BLaER1 treated with 17β-estradiol and CSF1 and Interleukin-3, amounts not matched to agents 10 nM and 100 nM (cell line): ENCODE measurements around the gene RGS3.
"Not testable (repeated sequence)": the region's sequence is repeated elsewhere in the genome, so short reads cannot be mapped to it uniquely, and the experiment has no call there.

Source experiments
- H3K27ac ChIP-seq, 11 experiments: shearing (Covaris generic); formaldehyde crosslinking; 2 replicates each; pipeline ENCODE4 v1.8.1; 2022
- H3K27me3 ChIP-seq, 11 experiments: shearing (Covaris generic); formaldehyde crosslinking; 2 replicates each; pipeline ENCODE4 v1.8.1; 2022
- H3K36me3 ChIP-seq, 11 experiments: shearing (Covaris generic); formaldehyde crosslinking; 2 replicates each; pipeline ENCODE4 v1.8.1; 2022
- H3K4me1 ChIP-seq, 10 experiments: shearing (Covaris generic); formaldehyde crosslinking; 2 replicates each; pipeline ENCODE4 v1.8.1; 2022
- H3K4me2 ChIP-seq, 11 experiments: shearing (Covaris generic); formaldehyde crosslinking; 2 replicates each; pipeline ENCODE4 v1.8.1; 2022
- H3K4me3 ChIP-seq, 10 experiments: shearing (Covaris generic); formaldehyde crosslinking; 2 replicates each; pipeline ENCODE4 v1.8.1; 2022
- H3K9ac ChIP-seq, 11 experiments: shearing (Covaris generic); formaldehyde crosslinking; 2 replicates each; pipeline ENCODE4 v1.8.1; 2022
- H3K9me3 ChIP-seq, 11 experiments: shearing (Covaris generic); formaldehyde crosslinking; replicated peaks in 1 of 11; 2 replicates each; pipeline ENCODE4 v1.8.1; 2022
- H4K20me1 ChIP-seq, 11 experiments: shearing (Covaris generic); formaldehyde crosslinking; 2 replicates each; pipeline ENCODE4 v1.8.1; 2022
- Cebpa-rat ChIP-seq, 11 experiments: shearing (Covaris generic); IDR thresholded peaks; 2 replicates each; pipeline ENCODE4 v1.8.1; 2022

Gene RGS3

GRCh38 chr9:113482341-113482740 lies 18.8 kb downstream of the RGS3 start:
- Histone ChIP-seq H3K27me3 (no peaks in the 10 kb centered on the region), H3K4me1 (peaks cover 8 to 24% (median 14%) of the 10 kb centered on the region in 10 experiments), H3K27ac (no peak overlapping the region), H3K9me3 (no peaks in the 10 kb centered on the region), H3K4me2 (no peak overlapping the region), H3K4me3 (no peak overlapping the region), H3K9ac (no peak overlapping the region), H4K20me1 (no peaks in the 10 kb centered on the region), H3K36me3 (no peaks in the 10 kb centered on the region)
- no peak for TF ChIP-seq Cebpa-rat (IDR thresholded peaks at IDR 0.05)

- Histone ChIP-seq H3K27ac (no peak overlapping the region), H3K4me2 (no peak overlapping the region), H3K4me3 (no peak overlapping the region), H3K9me3 (no peaks in the 10 kb centered on the region), H3K9ac (no peak overlapping the region), H3K36me3 (no peaks in the 10 kb centered on the region), H4K20me1 (no peaks in the 10 kb centered on the region), H3K4me1 (peaks cover 8 to 24% (median 14%) of the 10 kb centered on the region in 10 experiments), H3K27me3 (no peaks in the 10 kb centered on the region)
- no peak for TF ChIP-seq Cebpa-rat (IDR thresholded peaks at IDR 0.05)
Observed at GRCh38 chr9:113482991-113483675, 19.6 kb downstream of the RGS3 start.

GRCh38 chr9:113483676-113484257 lies 20.2 kb downstream of the RGS3 start:
- Histone ChIP-seq H3K9ac (no peak overlapping the region), H3K27me3 (no peaks in the 10 kb centered on the region), H3K36me3 (no peaks in the 10 kb centered on the region), H3K9me3 (no peaks in the 10 kb centered on the region), H3K27ac (no peak overlapping the region), H3K4me2 (peak overlapping the region in 7 of 11 experiments; percentile 36 to 58 (median 48); a peak in 9 of 22 replicates), H4K20me1 (no peaks in the 10 kb centered on the region), H3K4me1 (peaks cover 8 to 24% (median 14%) of the 10 kb centered on the region in 10 experiments), H3K4me3 (no peak overlapping the region)
- no peak for TF ChIP-seq Cebpa-rat (IDR thresholded peaks at IDR 0.05)

- no peak for TF ChIP-seq Cebpa-rat (IDR thresholded peaks at IDR 0.05)
- Histone ChIP-seq H3K36me3 (no peaks in the 10 kb centered on the region), H3K9ac (no peak overlapping the region), H3K4me3 (no peak overlapping the region), H3K27me3 (no peaks in the 10 kb centered on the region), H3K27ac (no peak overlapping the region), H4K20me1 (no peaks in the 10 kb centered on the region), H3K9me3 (no peaks in the 10 kb centered on the region), H3K4me1 (peaks cover 8 to 24% (median 14%) of the 10 kb centered on the region in 10 experiments), H3K4me2 (peak overlapping the region; percentile 36 to 67 (median 48); a peak in 21 of 22 replicates)
Observed at GRCh38 chr9:113484258-113484730, 20.8 kb downstream of the RGS3 start.

GRCh38 chr9:113485761-113486115 lies 22.2 kb downstream of the RGS3 start:
- Histone ChIP-seq H3K36me3 (no peaks in the 10 kb centered on the region), H3K9ac (no peak overlapping the region), H3K27ac (no peak overlapping the region), H3K9me3 (no peaks in the 10 kb centered on the region), H3K27me3 (no peaks in the 10 kb centered on the region), H3K4me1 (peaks cover 8 to 24% (median 14%) of the 10 kb centered on the region in 10 experiments), H4K20me1 (no peaks in the 10 kb centered on the region), H3K4me2 (peak overlapping the region in 1 of 11 experiments; percentile 16; a peak in 1 of 22 replicates), H3K4me3 (no peak overlapping the region)
- no peak for TF ChIP-seq Cebpa-rat (IDR thresholded peaks at IDR 0.05)

- no peak for TF ChIP-seq Cebpa-rat (IDR thresholded peaks at IDR 0.05)
- Histone ChIP-seq H3K9me3 (no peaks in the 10 kb centered on the region), H3K27ac (no peak overlapping the region), H4K20me1 (no peaks in the 10 kb centered on the region), H3K4me1 (peaks cover 8 to 22% (median 13%) of the 10 kb centered on the region in 10 experiments), H3K4me2 (no peak overlapping the region), H3K36me3 (no peaks in the 10 kb centered on the region), H3K4me3 (no peak overlapping the region), H3K9ac (no peak overlapping the region), H3K27me3 (no peaks in the 10 kb centered on the region)
Observed at GRCh38 chr9:113486327-113486726, 22.8 kb downstream of the RGS3 start.

- H3K4me1 ChIP-seq = peaks cover 8 to 31% (median 18%) of the 10 kb centered on the region in 10 experiments
- no peak overlapping the region for H3K9ac ChIP-seq
- no peaks in the 10 kb centered on the region for H3K27me3 ChIP-seq
- no peak overlapping the region for H3K27ac ChIP-seq
- no peak for TF ChIP-seq Cebpa-rat (IDR thresholded peaks at IDR 0.05)
- H3K36me3 ChIP-seq = no peaks in the 10 kb centered on the region
- H3K4me3 ChIP-seq = no peak overlapping the region
- H3K9me3 ChIP-seq = no peaks in the 10 kb centered on the region
- no peak overlapping the region for H3K4me2 ChIP-seq
- H4K20me1 ChIP-seq = no peaks in the 10 kb centered on the region
Observed at GRCh38 chr9:113488071-113488470, 24.5 kb downstream of the RGS3 start.

GRCh38 chr9:113488490-113488889 lies 25.0 kb downstream of the RGS3 start:
- Histone ChIP-seq H3K4me2 (no peak overlapping the region), H3K9ac (no peak overlapping the region), H3K27me3 (no peaks in the 10 kb centered on the region), H3K36me3 (no peaks in the 10 kb centered on the region), H4K20me1 (no peaks in the 10 kb centered on the region), H3K4me1 (peaks cover 8 to 32% (median 21%) of the 10 kb centered on the region in 10 experiments), H3K27ac (no peak overlapping the region), H3K4me3 (no peak overlapping the region), H3K9me3 (no peaks in the 10 kb centered on the region)
- no peak for TF ChIP-seq Cebpa-rat (IDR thresholded peaks at IDR 0.05)

GRCh38 chr9:113491147-113491546 lies 27.6 kb downstream of the RGS3 start:
- H3K27me3 ChIP-seq, H3K4me3 ChIP-seq, H4K20me1 ChIP-seq, H3K36me3 ChIP-seq, H3K27ac ChIP-seq, H3K9me3 ChIP-seq, H3K9ac ChIP-seq: not testable (repeated sequence)
- H3K4me2 ChIP-seq = peak overlapping the region in 4 of 11 experiments; percentile 2 to 28 (median 10); a peak in 1 of 22 replicates
- peaks cover 10 to 25% (median 13%) of the 10 kb centered on the region in 10 experiments for H3K4me1 ChIP-seq
